Measurements from ENCODE around the gene B4GALT7.

DNA sequence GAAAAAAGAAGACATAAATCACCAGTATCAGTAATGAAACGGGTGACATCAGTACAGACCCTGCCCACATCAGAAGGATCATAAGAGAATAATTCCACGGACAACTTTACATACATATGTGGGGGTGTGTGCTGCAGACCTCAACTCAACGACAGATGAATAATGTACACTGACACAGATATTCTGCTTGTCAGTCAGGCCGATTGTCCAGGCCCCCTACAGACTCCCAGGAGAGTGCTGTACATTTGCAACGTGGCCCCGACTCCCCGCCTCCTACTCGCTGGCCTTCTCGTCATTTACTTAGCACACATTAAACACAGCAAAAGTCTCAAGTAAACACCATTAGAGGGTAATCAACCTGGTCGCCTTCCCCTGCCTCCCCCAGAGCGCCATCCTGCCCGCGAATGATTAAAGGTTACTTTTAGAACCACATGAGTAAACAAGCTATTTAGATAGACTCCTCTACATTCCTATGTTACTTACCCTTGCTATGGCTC lies 11.5 kb upstream of the B4GALT7 start:
- TF ChIP-seq, protein P1, sequence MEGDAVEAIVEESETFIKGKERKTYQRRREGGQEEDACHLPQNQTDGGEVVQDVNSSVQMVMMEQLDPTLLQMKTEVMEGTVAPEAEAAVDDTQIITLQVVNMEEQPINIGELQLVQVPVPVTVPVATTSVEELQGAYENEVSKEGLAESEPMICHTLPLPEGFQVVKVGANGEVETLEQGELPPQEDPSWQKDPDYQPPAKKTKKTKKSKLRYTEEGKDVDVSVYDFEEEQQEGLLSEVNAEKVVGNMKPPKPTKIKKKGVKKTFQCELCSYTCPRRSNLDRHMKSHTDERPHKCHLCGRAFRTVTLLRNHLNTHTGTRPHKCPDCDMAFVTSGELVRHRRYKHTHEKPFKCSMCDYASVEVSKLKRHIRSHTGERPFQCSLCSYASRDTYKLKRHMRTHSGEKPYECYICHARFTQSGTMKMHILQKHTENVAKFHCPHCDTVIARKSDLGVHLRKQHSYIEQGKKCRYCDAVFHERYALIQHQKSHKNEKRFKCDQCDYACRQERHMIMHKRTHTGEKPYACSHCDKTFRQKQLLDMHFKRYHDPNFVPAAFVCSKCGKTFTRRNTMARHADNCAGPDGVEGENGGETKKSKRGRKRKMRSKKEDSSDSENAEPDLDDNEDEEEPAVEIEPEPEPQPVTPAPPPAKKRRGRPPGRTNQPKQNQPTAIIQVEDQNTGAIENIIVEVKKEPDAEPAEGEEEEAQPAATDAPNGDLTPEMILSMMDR (IDR thresholded peaks at IDR 0.05; ENCODE audit: borderline replicate concordance, extremely low read depth, low read length, poor library complexity, severe bottlenecking), result no peak
- no peak for TF ChIP-seq EZH2 (IDR thresholded peaks at IDR 0.05; ENCODE audit: borderline replicate concordance, low read depth, low read length, severe bottlenecking)
